ENCODE data around the gene AKAP8. TPM values are rescaled to one million over a fixed set of nuclear protein-coding genes. Genes with fewer than 3 reads are reported as not detected.

Gene AKAP8
- total RNA-seq, 1 experiment from 2014 or later, result 59.5 TPM

- no peak overlapping the region for H3T11ph ChIP-seq (ENCODE audit: low read length)
- no peaks in the 10 kb centered on the region for H3K27me3 ChIP-seq (ENCODE audit: insufficient read depth, low read length)
- H2BK20ac ChIP-seq (ENCODE audit: low read depth, low read length, poor library complexity, severe bottlenecking), result no peak overlapping the region
- H4K20me1 ChIP-seq (ENCODE audit: control insufficient read depth, insufficient read depth, insufficient read length), result no peaks in the 10 kb centered on the region
- Mint-ChIP-seq H3K4me3 (no peak overlapping the region), H3K36me3 (ENCODE audit: insufficient read depth in 1 of 3, low read depth in 3 of 3) (peaks cover 22 to 67% (median 50%) of the 10 kb centered on the region in 3 experiments; a peak in 6 of 7 replicates), H3K27ac (no peak overlapping the region), H3K9me3 (no peaks in the 10 kb centered on the region), H3K27me3 (ENCODE audit: low read depth) (no peaks in the 10 kb centered on the region), H3K4me1 (no peaks in the 10 kb centered on the region)
- peaks cover 9% of the 10 kb centered on the region for H3K79me1 ChIP-seq (ENCODE audit: insufficient read depth, low read depth, low read length, poor library complexity, severe bottlenecking)
- H2AK5ac ChIP-seq (ENCODE audit: insufficient read length, low read length), result no peak overlapping the region
- no peak overlapping the region for H3K27ac ChIP-seq (ENCODE audit: insufficient read length, low read depth, low read length)
- WGBS (ENCODE audit: extremely low coverage, insufficient read length, low lambda C conversion rate), result no CpG with 5 or more reads among the region's 2 CpGs
- no peaks in the 10 kb centered on the region for H3K23me2 ChIP-seq (ENCODE audit: insufficient read length, low read depth, low read length, poor library complexity, severe bottlenecking)
- no peak overlapping the region for H2BK12ac ChIP-seq (ENCODE audit: insufficient read length, low read depth, low read length)
- no peak overlapping the region for H2BK15ac ChIP-seq (ENCODE audit: low read depth, low read length)
- no peak overlapping the region for H2BK120ac ChIP-seq (ENCODE audit: low read depth, low read length, poor library complexity, severe bottlenecking)
- H3K4me2 ChIP-seq (ENCODE audit: insufficient read depth, insufficient read length, low read length), result no peak overlapping the region
- no peak overlapping the region for H3K18ac ChIP-seq (ENCODE audit: insufficient read length, low read depth, low read length)
- DNase-seq, result no peak
- no peak overlapping the region for H4K91ac ChIP-seq (ENCODE audit: insufficient read length, low read depth, low read length)
- no peak for TF ChIP-seq CTCF (conservative IDR thresholded peaks at IDR 0.05)
- H2AFZ ChIP-seq (ENCODE audit: low read length), result no peak overlapping the region
- H3K14ac ChIP-seq (ENCODE audit: insufficient read depth, low read length), result no peak overlapping the region
- no peak overlapping the region for H3K4ac ChIP-seq (ENCODE audit: low read depth, low read length)
- H3K4me1 ChIP-seq (ENCODE audit: insufficient read depth, low read length), result no peaks in the 10 kb centered on the region
- no peak overlapping the region for H3K56ac ChIP-seq (ENCODE audit: insufficient read length, low read depth, low read length)
- no peaks in the 10 kb centered on the region for H3K79me2 ChIP-seq (ENCODE audit: insufficient read depth, low read length)
- H2BK5ac ChIP-seq (ENCODE audit: insufficient read length, low read length), result no peak overlapping the region
- no peak overlapping the region for H4K5ac ChIP-seq (ENCODE audit: insufficient read length, low read depth, low read length)
- no peak overlapping the region for H3K23ac ChIP-seq (ENCODE audit: insufficient read length, low read depth, low read length)
- H3K9ac ChIP-seq (ENCODE audit: extremely low read depth, insufficient read length, low read length), result no peak overlapping the region
- H4K8ac ChIP-seq (replicated peaks; ENCODE audit: insufficient read length, low read depth, low read length), result no peak overlapping the region
- no peaks in the 10 kb centered on the region for H3K9me3 ChIP-seq (ENCODE audit: control insufficient read depth, low read depth, low read length)
Measured at GRCh38 chr19:15390814-15391213, 11.2 kb upstream of the AKAP8 start.
